ENCODE measurements around the gene NRP2. TPM values are rescaled to one million over a fixed set of nuclear protein-coding genes. Genes with fewer than 3 reads are reported as not detected.

Gene NRP2
- total RNA-seq, 1 experiment from 2014 or later: 31.0 TPM

- H4K20me1 ChIP-seq (ENCODE audit: insufficient read depth): no peaks in the 10 kb centered on the region
- no peaks in the 10 kb centered on the region for H3K9me2 ChIP-seq (ENCODE audit: insufficient read depth)
- BruUV-seq (replicated peaks): no TSS peak
- H3K36me3 ChIP-seq (ENCODE audit: low read depth): no peaks in the 10 kb centered on the region
- ChIA-PET POLR2A (ENCODE audit: unreplicated experiment) (no interaction called here), CTCF (no interaction called here)
- no peak overlapping the region for H3K27ac ChIP-seq
- H3K4me3 ChIP-seq: no peak overlapping the region
- H3K4me2 ChIP-seq: no peak overlapping the region
- no peaks in the 10 kb centered on the region for H3K27me3 ChIP-seq (ENCODE audit: insufficient read depth, low read depth)
- H2AFZ ChIP-seq: no peak overlapping the region
- DNase-seq: no peak
- H3K79me2 ChIP-seq (ENCODE audit: low read depth): no peaks in the 10 kb centered on the region
- no peaks in the 10 kb centered on the region for H3K4me1 ChIP-seq (replicated peaks; ENCODE audit: insufficient read depth)
- H3F3A ChIP-seq (ENCODE audit: insufficient read depth, low read depth): no peaks in the 10 kb centered on the region
- H3K9me3 ChIP-seq (ENCODE audit: insufficient read depth, low read depth): no peaks in the 10 kb centered on the region
- no peak for TF ChIP-seq EZH2 (IDR thresholded peaks at IDR 0.05; ENCODE audit: low read depth)
- no peak for TF ChIP-seq CTCF (conservative IDR thresholded peaks at IDR 0.05)
- intact Hi-C loops (cut with micrococcal nuclease; ENCODE audit: unreplicated experiment): no loop called here
These were observed 145.6 kb downstream of the NRP2 start for GRCh38 chr2:205827809-205828365.

- Histone ChIP-seq H3K4me3 (no peak overlapping the region), H3K79me2 (ENCODE audit: low read depth) (no peaks in the 10 kb centered on the region), H3K9me2 (ENCODE audit: insufficient read depth) (no peaks in the 10 kb centered on the region), H3F3A (ENCODE audit: insufficient read depth, low read depth) (no peaks in the 10 kb centered on the region), H3K4me1 (replicated peaks; ENCODE audit: insufficient read depth) (no peaks in the 10 kb centered on the region), H3K27ac (no peak overlapping the region), H3K9me3 (ENCODE audit: insufficient read depth, low read depth) (no peaks in the 10 kb centered on the region), H3K36me3 (ENCODE audit: low read depth) (no peaks in the 10 kb centered on the region), H2AFZ (no peak overlapping the region), H3K4me2 (no peak overlapping the region), H4K20me1 (ENCODE audit: insufficient read depth) (no peaks in the 10 kb centered on the region), H3K27me3 (ENCODE audit: insufficient read depth, low read depth) (no peaks in the 10 kb centered on the region)
- TF ChIP-seq CTCF (conservative IDR thresholded peaks at IDR 0.05) (no peak), EZH2 (IDR thresholded peaks at IDR 0.05; ENCODE audit: low read depth) (no peak)
- BruUV-seq (replicated peaks): no TSS peak
- DNase-seq: no peak
- ChIA-PET CTCF (no interaction called here), POLR2A (ENCODE audit: unreplicated experiment) (no interaction called here)
- intact Hi-C loops (cut with micrococcal nuclease; ENCODE audit: unreplicated experiment): no loop called here
These were observed 151.6 kb downstream of the NRP2 start for GRCh38 chr2:205833864-205834263.

GRCh38 chr2:205834796-205835195 is 152.5 kb downstream of the NRP2 start:
- intact Hi-C loops (cut with micrococcal nuclease; ENCODE audit: unreplicated experiment): no loop called here
- no TSS peak for BruUV-seq (replicated peaks)
- Histone ChIP-seq H3K36me3 (ENCODE audit: low read depth) (no peaks in the 10 kb centered on the region), H3K4me3 (no peak overlapping the region), H3K79me2 (ENCODE audit: low read depth) (no peaks in the 10 kb centered on the region), H3K27me3 (ENCODE audit: insufficient read depth, low read depth) (no peaks in the 10 kb centered on the region), H4K20me1 (ENCODE audit: insufficient read depth) (no peaks in the 10 kb centered on the region), H3K4me2 (no peak overlapping the region), H3F3A (ENCODE audit: insufficient read depth, low read depth) (no peaks in the 10 kb centered on the region), H2AFZ (no peak overlapping the region), H3K9me3 (ENCODE audit: insufficient read depth, low read depth) (no peaks in the 10 kb centered on the region), H3K4me1 (replicated peaks; ENCODE audit: insufficient read depth) (no peaks in the 10 kb centered on the region), H3K27ac (no peak overlapping the region), H3K9me2 (ENCODE audit: insufficient read depth) (no peaks in the 10 kb centered on the region)
- POLR2A ChIA-PET (ENCODE audit: unreplicated experiment): no interaction called here
- CTCF ChIA-PET: no interaction called here
- TF ChIP-seq EZH2 (IDR thresholded peaks at IDR 0.05; ENCODE audit: low read depth): no peak
- TF ChIP-seq CTCF (conservative IDR thresholded peaks at IDR 0.05): no peak
- DNase-seq: no peak

Data from PC-9 (cell line).